ENCODE data around the gene DHRSX. TPM values are rescaled to one million over a fixed set of nuclear protein-coding genes. Genes with fewer than 3 reads are reported as not detected.

DHRSX gene
- total and polyA plus RNA-seq, 2 donors (not counting 3 experiments of a cell fraction or from before 2014, with no cell fraction given): 27.1 to 37.7 TPM

DNA sequence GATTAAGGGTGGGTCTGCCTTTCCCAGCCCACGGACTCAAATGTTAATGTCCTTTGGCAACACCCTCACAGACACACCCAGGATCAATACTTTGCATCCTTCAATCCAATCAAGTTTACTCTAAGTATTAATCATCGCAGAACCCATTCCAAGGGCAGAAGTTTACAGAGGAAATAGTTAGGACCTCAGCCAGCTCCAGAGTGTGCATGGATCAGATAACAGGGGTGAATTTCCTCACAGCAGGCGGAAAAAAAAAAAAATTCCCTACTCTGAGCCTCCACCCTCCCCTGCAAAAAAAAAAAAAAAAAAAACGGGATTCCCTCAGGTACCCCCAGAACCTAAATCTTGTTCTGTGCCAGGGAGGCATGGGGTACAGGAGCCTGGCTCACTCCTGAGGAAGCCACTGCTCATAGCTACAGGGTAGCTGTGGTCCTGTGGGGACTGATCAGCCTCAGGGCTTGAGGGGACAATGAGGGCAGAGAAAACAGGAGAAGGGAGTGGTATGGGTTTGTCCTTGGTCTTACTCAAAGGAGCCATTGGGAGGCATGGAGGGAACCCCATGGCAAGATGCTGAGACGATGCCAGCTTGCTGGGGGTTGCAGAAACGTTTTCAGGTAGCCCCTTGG, 113.0 kb downstream of the DHRSX start:
- TF ChIP-seq, protein P1, sequence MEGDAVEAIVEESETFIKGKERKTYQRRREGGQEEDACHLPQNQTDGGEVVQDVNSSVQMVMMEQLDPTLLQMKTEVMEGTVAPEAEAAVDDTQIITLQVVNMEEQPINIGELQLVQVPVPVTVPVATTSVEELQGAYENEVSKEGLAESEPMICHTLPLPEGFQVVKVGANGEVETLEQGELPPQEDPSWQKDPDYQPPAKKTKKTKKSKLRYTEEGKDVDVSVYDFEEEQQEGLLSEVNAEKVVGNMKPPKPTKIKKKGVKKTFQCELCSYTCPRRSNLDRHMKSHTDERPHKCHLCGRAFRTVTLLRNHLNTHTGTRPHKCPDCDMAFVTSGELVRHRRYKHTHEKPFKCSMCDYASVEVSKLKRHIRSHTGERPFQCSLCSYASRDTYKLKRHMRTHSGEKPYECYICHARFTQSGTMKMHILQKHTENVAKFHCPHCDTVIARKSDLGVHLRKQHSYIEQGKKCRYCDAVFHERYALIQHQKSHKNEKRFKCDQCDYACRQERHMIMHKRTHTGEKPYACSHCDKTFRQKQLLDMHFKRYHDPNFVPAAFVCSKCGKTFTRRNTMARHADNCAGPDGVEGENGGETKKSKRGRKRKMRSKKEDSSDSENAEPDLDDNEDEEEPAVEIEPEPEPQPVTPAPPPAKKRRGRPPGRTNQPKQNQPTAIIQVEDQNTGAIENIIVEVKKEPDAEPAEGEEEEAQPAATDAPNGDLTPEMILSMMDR (IDR thresholded peaks at IDR 0.05; ENCODE audit: extremely low read depth in 1 of 2, insufficient read depth in 1 of 2, low read depth in 1 of 2, low read length in 2 of 2): no peak
- no peak for TF ChIP-seq MYC (IDR thresholded peaks at IDR 0.05; ENCODE audit: low read depth, low read length)
- no peak for TF ChIP-seq JUN (IDR thresholded peaks at IDR 0.05; ENCODE audit: borderline replicate concordance, insufficient read depth, insufficient read length, low read depth)
- TF ChIP-seq POLR2A (IDR thresholded peaks at IDR 0.05; ENCODE audit: low read depth, low read length): no peak
- no peak for TF ChIP-seq EZH2 (IDR thresholded peaks at IDR 0.05; ENCODE audit: borderline replicate concordance, low read depth, low read length, severe bottlenecking)
- TF ChIP-seq GATA2 (IDR thresholded peaks at IDR 0.05; ENCODE audit: insufficient read depth, insufficient read length, low read depth, low read length): peak; percentile 48
- CTCF ChIA-PET: no interaction called here
- no peak overlapping the region for H3K4me3 ChIP-seq (replicated peaks in 1 of 3; ENCODE audit: insufficient read depth in 1 of 3, low read depth in 1 of 3, low read length in 3 of 3)
- no peak overlapping the region for H3K9ac ChIP-seq (replicated peaks; ENCODE audit: extremely low read depth, insufficient read depth, low read length)
- H3K4me2 ChIP-seq (ENCODE audit: insufficient read depth, low read length): no peak overlapping the region
- intact Hi-C loops (cut with micrococcal nuclease): no loop called here
- no peaks in the 10 kb centered on the region for H3K9me1 ChIP-seq (replicated peaks; ENCODE audit: control insufficient read depth, extremely low read depth, insufficient read depth, low read length)
- BruUV-seq (replicated peaks): no TSS peak
- H3K4me1 ChIP-seq (ENCODE audit: control insufficient read depth, extremely low read depth, insufficient read depth, low read length): peaks cover 4% of the 10 kb centered on the region
- no peaks in the 10 kb centered on the region for H3K27me3 ChIP-seq (ENCODE audit: control insufficient read depth in 2 of 2, insufficient read depth in 2 of 2, low read length in 2 of 2)
- peaks cover 4% of the 10 kb centered on the region for H3K9me3 ChIP-seq (replicated peaks; ENCODE audit: control insufficient read depth, insufficient read depth, low read length)
- no peak overlapping the region for H3K27ac ChIP-seq (ENCODE audit: insufficient read depth, low read depth, low read length)
- peaks cover under 1% of the 10 kb centered on the region for H3K79me2 ChIP-seq (ENCODE audit: control insufficient read depth, insufficient read depth, low read length)
- no peak overlapping the region for H2AFZ ChIP-seq (ENCODE audit: low read depth, low read length)
- dilution Hi-C loops (cut with MboI; ENCODE audit: extremely low pct_ligation_motif_present, low sequenced_read_pairs): no loop called here
- H4K20me1 ChIP-seq (replicated peaks; ENCODE audit: control insufficient read depth, extremely low read depth, insufficient read depth, low read length): no peaks in the 10 kb centered on the region
- POLR2A ChIA-PET: no interaction called here
- peak; percentile 82 for FAIRE-seq
- peak; percentile 75 for DNase-seq (ENCODE audit: low read depth, low spot score)
- H3K36me3 ChIP-seq (ENCODE audit: control insufficient read depth in 2 of 2, extremely low read depth in 1 of 2, insufficient read depth in 2 of 2, low read length in 2 of 2): peaks cover 0 to 5% of the 10 kb centered on the region in 2 experiments

Measured in endothelial cell of umbilical vein (primary cell).